HG03175 (cell line): ENCODE results near the gene L2HGDH.
"Not testable (repeated sequence)": the region's sequence is repeated elsewhere in the genome, so short reads cannot be mapped to it uniquely, and the experiment has no call there.

ENCODE experiments used
- ATAC-seq: cut with Tn5 transposase; IDR thresholded peaks from one replicate; pipeline ENCODE4 v1.9.1; 2021; ENCODE audit warnings: mild to moderate bottlenecking, moderate library complexity; ENCODE audit not compliant: unreplicated experiment

The L2HGDH gene

GRCh38 chr14:50311972-50312733, at the start of gene L2HGDH, which contains the start of gene DMAC2L:
Gene L2HGDH, minus strand, starts transcription at chr14:50312229. Its CDS starts 79 bp downstream, at chr14:50312150.
Gene DMAC2L, plus strand, starts transcription at chr14:50312324. Its CDS starts 9,164 bp downstream, at chr14:50321488.
- ATAC-seq, result peak; percentile 94

GRCh38 chr14:50360851-50361250, 48.8 kb upstream of the L2HGDH start:
- no peak for ATAC-seq

- ATAC-seq, result no peak
These were observed 48.1 kb upstream of the L2HGDH start for GRCh38 chr14:50360093-50360492.

- no peak for ATAC-seq
These were observed 47.6 kb upstream of the L2HGDH start for GRCh38 chr14:50359631-50360030.

GRCh38 chr14:50357753-50358395, 45.8 kb upstream of the L2HGDH start:
- ATAC-seq, result no peak

- no peak for ATAC-seq
These were observed 45.1 kb upstream of the L2HGDH start for GRCh38 chr14:50357124-50357523.

GRCh38 chr14:50356283-50356682, 44.3 kb upstream of the L2HGDH start:
- not testable (repeated sequence) for ATAC-seq

GRCh38 chr14:50355692-50356091, 43.7 kb upstream of the L2HGDH start:
- no peak for ATAC-seq

GRCh38 chr14:50354527-50354926, 42.5 kb upstream of the L2HGDH start:
- ATAC-seq, result no peak

- no peak for ATAC-seq
These were observed 41.1 kb upstream of the L2HGDH start for GRCh38 chr14:50353126-50353525.

GRCh38 chr14:50352584-50352983, 40.6 kb upstream of the L2HGDH start:
- no peak for ATAC-seq

- no peak for ATAC-seq
These were observed 38.9 kb upstream of the L2HGDH start for GRCh38 chr14:50350975-50351374.

- no peak for ATAC-seq
These were observed 36.9 kb upstream of the L2HGDH start for GRCh38 chr14:50348933-50349332.

GRCh38 chr14:50347521-50347920, 35.5 kb upstream of the L2HGDH start:
- no peak for ATAC-seq

GRCh38 chr14:50345846-50346422, 33.9 kb upstream of the L2HGDH start:
- ATAC-seq, result no peak

GRCh38 chr14:50344876-50345563, 33.0 kb upstream of the L2HGDH start:
- ATAC-seq, result no peak

- ATAC-seq, result peak; percentile 72
These were observed 32.2 kb upstream of the L2HGDH start for GRCh38 chr14:50344116-50344775.

- no peak for ATAC-seq
These were observed 31.4 kb upstream of the L2HGDH start for GRCh38 chr14:50343434-50343833.

- no peak for ATAC-seq
These were observed 30.4 kb upstream of the L2HGDH start for GRCh38 chr14:50342221-50343078.

GRCh38 chr14:50340963-50341362, 28.9 kb upstream of the L2HGDH start:
- ATAC-seq, result no peak
